Gastroesophageal sphincter (tissue), 4 donors: ENCODE results near the gene SIN3B. TPM values are rescaled to one million over a fixed set of nuclear protein-coding genes. Genes with fewer than 3 reads are reported as not detected.

Experiments
- ATAC-seq: fragments of 150-250 bp; one replicate; pipeline ENCODE4 v1.9.1; 2016; ENCODE audit warnings: mild to moderate bottlenecking, moderate library complexity
- H3K27ac ChIP-seq, 4 donors: fragments of 200-600 bp; sonication (generic) in 3 of 4; 1 replicate in 3 of 4; 2 replicates in 1 of 4; pipeline ENCODE4 v1.5.1; 2016 to 2019
- H3K27me3 ChIP-seq: fragments of 200-600 bp; sonication (generic); one replicate; pipeline ENCODE4 v1.5.1; 2019
- H3K36me3 ChIP-seq, 2 donors: fragments of 200-600 bp; sonication (generic); one replicate each; pipeline ENCODE4 v1.5.1; 2019; ENCODE audit warnings: control low read depth in 1 of 2
- H3K4me1 ChIP-seq, 3 donors: fragments of 200-600 bp; sonication (generic); 1 replicate in 2 of 3; 2 replicates in 1 of 3; pipeline ENCODE4 v1.5.1; 2016 to 2019; ENCODE audit warnings: control low read depth in 2 of 3
- H3K4me3 ChIP-seq, 2 donors: fragments of 200-600 bp; sonication (generic); one replicate each; pipeline ENCODE4 v1.5.1; 2019; ENCODE audit warnings: mild to moderate bottlenecking in 1 of 2, moderate library complexity in 1 of 2
- H3K9me3 ChIP-seq, 3 donors: fragments of 200-600 bp; sonication (generic); one replicate each; pipeline ENCODE4 v1.5.1; 2017 to 2019; ENCODE audit warnings: control low read depth in 2 of 3
- CTCF ChIP-seq, 4 experiments: fragments of 200-600 bp in 2 of 4; fragments of 450-650 bp in 2 of 4; sonication (generic) in 1 of 4; IDR thresholded peaks; one replicate each; pipeline ENCODE4 v1.5.1; 2017 to 2019; ENCODE audit warnings: antibody characterized with exemption in 4 of 4, mild to moderate bottlenecking in 2 of 4, moderate library complexity in 2 of 4
- EP300 ChIP-seq: sonication (generic); formaldehyde crosslinking; IDR thresholded peaks from one replicate; pipeline ENCODE4 v1.6.1; 2017; ENCODE audit warnings: antibody characterized with exemption, mild to moderate bottlenecking
- POLR2A ChIP-seq, 2 donors: fragments of 450-650 bp; IDR thresholded peaks; one replicate each; pipeline ENCODE4 v1.6.1; 2017; ENCODE audit warnings: antibody characterized with exemption in 2 of 2, mild to moderate bottlenecking in 2 of 2, moderate library complexity in 1 of 2
- POLR2AphosphoS5 ChIP-seq: sonication (generic); formaldehyde crosslinking; IDR thresholded peaks from one replicate; pipeline ENCODE4 v1.6.1; 2017; ENCODE audit warnings: antibody characterized with exemption
- WGBS, 2 donors: methylation state at CpG; one replicate each; pipeline ENCODE4 v1.1.5; 2018; ENCODE audit warnings: low coverage in 1 of 2; 5-methylcytosine and 5-hydroxymethylcytosine counted together
- total RNA-seq, 4 donors: library from RNA; depleted of rRNA; stranded (reverse); fragments of >200 nt; gene quantifications; one replicate each; pipeline ENCODE4 v1.1.0, GENCODE V29; 2016

Gene SIN3B
- total RNA-seq, 4 donors from 2014 or later, result 19.7 to 55.7 (median 45.8) TPM

DNA sequence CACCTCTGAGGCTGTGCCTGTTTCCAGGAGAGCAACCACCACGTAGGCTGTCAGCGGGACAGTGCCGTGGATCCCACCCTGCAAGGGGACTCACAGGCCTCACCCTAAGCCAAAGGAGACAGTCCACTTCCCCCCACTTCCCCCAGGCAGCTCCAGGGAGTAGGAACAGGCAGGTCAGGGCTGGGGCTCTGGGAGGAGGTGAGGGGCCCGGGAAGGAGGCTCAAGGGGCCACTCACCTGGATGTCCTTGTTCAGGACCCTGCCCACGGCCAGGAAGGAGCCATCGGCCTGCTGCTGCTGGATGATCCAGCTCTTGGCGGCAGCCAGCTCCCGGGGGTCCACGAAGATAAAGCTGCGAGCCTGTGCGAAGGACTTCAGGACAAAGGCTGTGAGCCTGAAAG is 85.2 kb downstream of the SIN3B start:
- Histone ChIP-seq H3K27ac (no peak overlapping the region), H3K36me3 (no peaks in the 10 kb centered on the region), H3K27me3 (peaks cover 6% of the 10 kb centered on the region), H3K4me1 (no peaks in the 10 kb centered on the region), H3K4me3 (no peak overlapping the region), H3K9me3 (peaks cover 0 to 63% (median 0%) of the 10 kb centered on the region in 3 donors)
- no peak for ATAC-seq
- 80 to 84% methylated on average over 1 to 3 of the region's 11 CpGs for WGBS, 2 donors
- TF ChIP-seq EP300 (no peak), CTCF (IDR thresholded peaks at IDR 0.05) (no peak), POLR2AphosphoS5 (no peak), POLR2A (IDR thresholded peaks at IDR 0.05) (no peak)

- Histone ChIP-seq H3K27ac (no peak overlapping the region), H3K4me3 (no peak overlapping the region), H3K36me3 (no peaks in the 10 kb centered on the region), H3K9me3 (peaks cover 0 to 71% (median 0%) of the 10 kb centered on the region in 3 donors), H3K27me3 (peaks cover 6% of the 10 kb centered on the region), H3K4me1 (no peaks in the 10 kb centered on the region)
- no peak for ATAC-seq
- TF ChIP-seq POLR2A (IDR thresholded peaks at IDR 0.05) (no peak), CTCF (IDR thresholded peaks at IDR 0.05) (no peak), EP300 (no peak), POLR2AphosphoS5 (no peak)
- 85 to 100% methylated on average over 2 to 3 of the region's 3 CpGs for WGBS, 2 donors
These were observed 85.9 kb downstream of the SIN3B start for GRCh38 chr19:16915135-16915534.

- H3K4me1 ChIP-seq, result no peaks in the 10 kb centered on the region
- H3K27me3 ChIP-seq, result peaks cover 6% of the 10 kb centered on the region
- H3K9me3 ChIP-seq, result peaks cover 0 to 73% (median 0%) of the 10 kb centered on the region in 3 donors
- no peak overlapping the region for H3K27ac ChIP-seq
- TF ChIP-seq CTCF (IDR thresholded peaks at IDR 0.05) (no peak), POLR2AphosphoS5 (no peak), EP300 (no peak), POLR2A (IDR thresholded peaks at IDR 0.05) (no peak)
- no peaks in the 10 kb centered on the region for H3K36me3 ChIP-seq
- 54 to 61% methylated on average over 2 to 3 of the region's 3 CpGs for WGBS, 2 donors
- no peak for ATAC-seq
- no peak overlapping the region for H3K4me3 ChIP-seq
These were observed 86.5 kb downstream of the SIN3B start for GRCh38 chr19:16915734-16916133.

DNA sequence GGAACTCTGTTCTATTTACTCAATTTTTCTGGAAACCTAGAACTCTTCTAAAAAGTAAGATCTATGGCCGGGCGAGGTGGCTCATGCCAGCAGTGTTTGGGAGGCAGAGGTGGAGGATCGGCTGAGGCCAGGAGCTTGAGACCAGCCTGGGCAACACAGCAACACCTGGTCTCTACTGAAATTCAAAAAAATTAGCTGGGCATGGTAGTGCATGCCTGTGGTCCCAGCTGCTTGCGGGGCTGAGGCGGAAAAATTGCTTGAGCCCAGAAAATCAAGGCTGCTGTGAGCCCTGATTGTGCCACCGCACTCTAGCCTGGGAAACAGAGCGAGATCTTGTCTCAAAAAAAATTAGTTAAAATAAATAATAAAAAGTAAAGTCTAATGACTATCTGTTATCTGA is 88.2 kb downstream of the SIN3B start:
- no peak for TF ChIP-seq EP300
- TF ChIP-seq POLR2AphosphoS5, result no peak
- TF ChIP-seq POLR2A (IDR thresholded peaks at IDR 0.05), result no peak
- TF ChIP-seq CTCF (IDR thresholded peaks at IDR 0.05), result no peak
- H3K4me3 ChIP-seq, result no peak overlapping the region
- no peak for ATAC-seq
- H3K36me3 ChIP-seq, result no peaks in the 10 kb centered on the region
- 79 to 96% methylated on average over 5 to 7 of the region's 7 CpGs for WGBS, 2 donors
- no peak overlapping the region for H3K27ac ChIP-seq
- H3K27me3 ChIP-seq, result peaks cover 6% of the 10 kb centered on the region
- no peaks in the 10 kb centered on the region for H3K4me1 ChIP-seq
- H3K9me3 ChIP-seq, result peaks cover 0 to 56% (median 0%) of the 10 kb centered on the region in 3 donors

DNA sequence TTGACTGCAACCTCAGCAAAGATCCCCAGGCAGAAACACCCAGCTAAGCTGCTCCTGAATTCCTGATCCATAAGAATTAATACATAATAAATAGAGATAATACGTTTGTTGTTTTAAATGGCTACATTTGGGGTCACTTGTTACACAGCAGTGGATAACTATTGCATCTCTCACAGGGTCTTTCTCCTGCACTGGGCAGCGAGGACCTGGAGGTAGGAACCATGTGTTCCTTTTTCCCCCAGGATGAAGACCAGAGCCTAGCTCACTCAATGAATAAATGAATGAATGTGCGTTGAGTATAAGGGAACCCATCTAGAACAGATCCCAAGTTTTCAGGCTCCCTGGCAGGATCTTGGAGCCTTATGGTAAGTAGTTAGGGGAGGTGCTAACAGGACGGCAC is 90.3 kb downstream of the SIN3B start:
- 67 to 93% methylated on average over 3 of the region's 4 CpGs for WGBS, 2 donors
- ATAC-seq, result no peak
- TF ChIP-seq EP300, result no peak
- TF ChIP-seq CTCF (IDR thresholded peaks at IDR 0.05), result no peak
- no peak for TF ChIP-seq POLR2AphosphoS5
- TF ChIP-seq POLR2A (IDR thresholded peaks at IDR 0.05), result no peak
- Histone ChIP-seq H3K4me3 (no peak overlapping the region), H3K9me3 (peaks cover 0 to 39% (median 0%) of the 10 kb centered on the region in 3 donors), H3K36me3 (no peaks in the 10 kb centered on the region), H3K27ac (no peak overlapping the region), H3K27me3 (peaks cover 6% of the 10 kb centered on the region), H3K4me1 (no peaks in the 10 kb centered on the region)
